Chondrocyte (in vitro differentiated cells): ENCODE measurements around the gene GPR63. TPM values are rescaled to one million over a fixed set of nuclear protein-coding genes. Genes with fewer than 3 reads are reported as not detected.

ENCODE experiments used
- DNase-seq: peaks from one replicate; pipeline ENCODE4 v3.0.0; 2021; ENCODE audit warnings: mixed read lengths, low spot score
- H3K27ac Mint-ChIP-seq: one replicate; pipeline ENCODE4 v1.8.0; 2021; ENCODE audit warnings: mild to moderate bottlenecking, moderate library complexity, mixed read lengths; ENCODE audit not compliant: unreplicated experiment
- H3K27me3 Mint-ChIP-seq: 2 replicates; pipeline ENCODE4 v1.8.0; 2021; ENCODE audit warnings: low read depth, mixed read lengths
- H3K36me3 Mint-ChIP-seq: 2 replicates; pipeline ENCODE4 v1.8.0; 2021; ENCODE audit warnings: low read depth, mixed read lengths
- H3K4me1 Mint-ChIP-seq: 2 replicates; pipeline ENCODE4 v1.8.0; 2021; ENCODE audit warnings: low read depth, mild to moderate bottlenecking, mixed read lengths
- H3K4me3 Mint-ChIP-seq: one replicate; pipeline ENCODE4 v1.8.0; 2021; ENCODE audit warnings: mild to moderate bottlenecking, moderate library complexity, mixed read lengths; ENCODE audit not compliant: unreplicated experiment
- H3K9me3 Mint-ChIP-seq: 2 replicates; pipeline ENCODE4 v1.8.0; 2021; ENCODE audit warnings: low read depth, mixed read lengths
- total RNA-seq: library from RNA; stranded (reverse); gene quantifications from 3 replicates; pipeline ENCODE4 v1.2.1, GENCODE V29; 2021
- TF ChIP-seq, protein P1 (sequence below): fragments of 200-600 bp; sonication (generic); IDR thresholded peaks from 2 replicates; pipeline ENCODE4 v1.5.0; 2021; ENCODE audit warnings: antibody characterized with exemption, mild to moderate bottlenecking, moderate library complexity

Gene GPR63
- total RNA-seq, 1 donor from 2014 or later: 1.1 TPM

DNA sequence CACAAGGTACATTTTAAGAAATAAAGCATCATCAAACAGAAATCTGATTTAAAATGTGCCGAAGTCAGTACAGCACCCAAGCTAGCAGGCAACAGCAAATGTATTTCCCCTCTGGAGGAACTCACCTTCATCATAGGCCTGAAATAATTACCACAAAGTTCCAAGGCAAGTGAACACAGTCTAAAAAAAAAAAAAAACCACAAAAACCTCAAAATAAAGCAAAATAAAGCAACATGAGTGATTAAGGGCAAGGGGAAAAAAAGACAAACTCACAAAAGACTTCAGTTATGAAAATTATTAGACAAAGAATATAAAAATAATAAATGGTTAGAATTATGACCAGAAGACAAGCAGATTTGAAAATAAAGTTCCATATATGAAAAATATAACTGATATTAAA is 10.4 kb downstream of the GPR63 start:
- no peak overlapping the region for H3K4me3 Mint-ChIP-seq

DNA sequence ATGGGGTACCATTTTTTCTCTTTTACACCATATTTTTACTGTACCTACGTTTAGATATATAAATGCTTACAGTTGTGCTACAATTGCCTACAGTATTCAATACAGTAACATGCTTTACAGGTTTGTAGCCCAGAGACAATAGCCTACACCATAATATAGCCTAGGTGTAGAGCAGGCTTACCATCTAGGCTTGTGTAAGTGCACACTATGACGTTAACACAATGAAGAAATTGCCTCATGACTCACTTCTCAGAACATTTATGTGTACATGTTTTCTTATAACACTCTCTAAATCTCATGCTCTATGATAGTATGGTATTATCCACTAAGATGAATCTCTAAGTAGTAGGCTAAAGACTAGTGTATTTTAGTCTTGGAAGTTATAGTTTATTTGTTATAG is 13.5 kb downstream of the GPR63 start:
- no peak overlapping the region for H3K27ac Mint-ChIP-seq
- peaks cover 2% of the 10 kb centered on the region for H3K27me3 Mint-ChIP-seq
- no peak overlapping the region for H3K4me3 Mint-ChIP-seq
- TF ChIP-seq, protein P1, sequence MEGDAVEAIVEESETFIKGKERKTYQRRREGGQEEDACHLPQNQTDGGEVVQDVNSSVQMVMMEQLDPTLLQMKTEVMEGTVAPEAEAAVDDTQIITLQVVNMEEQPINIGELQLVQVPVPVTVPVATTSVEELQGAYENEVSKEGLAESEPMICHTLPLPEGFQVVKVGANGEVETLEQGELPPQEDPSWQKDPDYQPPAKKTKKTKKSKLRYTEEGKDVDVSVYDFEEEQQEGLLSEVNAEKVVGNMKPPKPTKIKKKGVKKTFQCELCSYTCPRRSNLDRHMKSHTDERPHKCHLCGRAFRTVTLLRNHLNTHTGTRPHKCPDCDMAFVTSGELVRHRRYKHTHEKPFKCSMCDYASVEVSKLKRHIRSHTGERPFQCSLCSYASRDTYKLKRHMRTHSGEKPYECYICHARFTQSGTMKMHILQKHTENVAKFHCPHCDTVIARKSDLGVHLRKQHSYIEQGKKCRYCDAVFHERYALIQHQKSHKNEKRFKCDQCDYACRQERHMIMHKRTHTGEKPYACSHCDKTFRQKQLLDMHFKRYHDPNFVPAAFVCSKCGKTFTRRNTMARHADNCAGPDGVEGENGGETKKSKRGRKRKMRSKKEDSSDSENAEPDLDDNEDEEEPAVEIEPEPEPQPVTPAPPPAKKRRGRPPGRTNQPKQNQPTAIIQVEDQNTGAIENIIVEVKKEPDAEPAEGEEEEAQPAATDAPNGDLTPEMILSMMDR: no peak
- H3K4me1 Mint-ChIP-seq: no peaks in the 10 kb centered on the region
- DNase-seq: no peak
- H3K36me3 Mint-ChIP-seq: no peaks in the 10 kb centered on the region
- no peaks in the 10 kb centered on the region for H3K9me3 Mint-ChIP-seq

More for the DNA sequence above, 10.4 kb downstream of the GPR63 start:
- Mint-ChIP-seq H3K9me3 (no peaks in the 10 kb centered on the region), H3K4me1 (no peaks in the 10 kb centered on the region), H3K27ac (no peak overlapping the region), H3K27me3 (no peaks in the 10 kb centered on the region), H3K36me3 (peaks cover 3% of the 10 kb centered on the region)
- no peak for DNase-seq
- TF ChIP-seq, protein P1: no peak

DNA sequence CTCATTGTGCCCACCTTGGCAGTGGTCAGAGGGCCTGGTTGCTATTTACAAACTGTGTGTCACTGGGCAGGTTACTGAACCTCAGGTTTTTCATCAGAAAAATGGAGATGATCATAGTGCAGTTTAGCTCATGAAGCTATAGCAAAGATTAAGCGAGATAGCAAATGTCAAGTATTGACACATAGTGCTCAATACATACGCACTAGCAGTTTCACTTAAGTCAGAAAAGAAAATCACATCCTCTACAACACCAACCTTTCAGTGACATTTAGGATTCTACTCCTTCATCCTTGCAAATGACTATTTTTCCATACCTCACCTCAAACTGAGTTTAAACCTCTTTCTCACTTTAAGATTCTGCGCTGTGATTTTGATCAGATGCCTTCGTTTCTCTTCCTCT is 16.2 kb downstream of the GPR63 start:
- H3K27me3 Mint-ChIP-seq: peaks cover 2% of the 10 kb centered on the region
- no peak overlapping the region for H3K4me3 Mint-ChIP-seq
- TF ChIP-seq, protein P1: no peak
- no peaks in the 10 kb centered on the region for H3K36me3 Mint-ChIP-seq
- peaks cover 11% of the 10 kb centered on the region for H3K4me1 Mint-ChIP-seq
- H3K27ac Mint-ChIP-seq: no peak overlapping the region
- DNase-seq: no peak
- no peaks in the 10 kb centered on the region for H3K9me3 Mint-ChIP-seq

DNA sequence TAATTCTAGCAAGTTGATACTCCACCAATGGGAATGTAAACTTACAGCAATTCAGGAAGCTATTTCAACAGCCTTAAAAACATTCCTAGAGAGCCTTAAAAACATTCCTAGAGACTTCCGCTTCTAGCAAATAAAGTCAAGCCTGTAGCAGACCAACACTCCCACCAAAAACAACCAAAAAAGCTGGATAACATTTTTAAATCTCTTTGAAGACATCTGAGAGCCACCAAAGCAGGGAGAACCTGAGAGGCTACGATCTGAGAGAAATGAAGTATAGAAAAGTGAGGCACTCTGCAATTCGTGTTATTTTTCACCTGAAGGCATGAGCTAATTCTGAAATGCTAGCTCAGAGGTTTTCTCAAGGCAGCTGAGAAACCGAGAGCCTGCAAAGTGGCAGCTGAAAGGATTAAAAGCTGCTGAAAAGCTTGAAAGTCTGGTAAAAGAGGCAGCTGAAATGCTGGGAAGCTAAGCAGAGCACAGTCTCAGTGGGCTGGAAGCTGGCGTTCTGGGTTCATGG is 20.9 kb downstream of the GPR63 start:
- peaks cover 55% of the 10 kb centered on the region for H3K4me1 Mint-ChIP-seq
- TF ChIP-seq, protein P1: no peak
- no peaks in the 10 kb centered on the region for H3K27me3 Mint-ChIP-seq
- no peaks in the 10 kb centered on the region for H3K36me3 Mint-ChIP-seq
- no peaks in the 10 kb centered on the region for H3K9me3 Mint-ChIP-seq
- no peak for DNase-seq
- peak overlapping the region; percentile 63 for H3K4me3 Mint-ChIP-seq
- H3K27ac Mint-ChIP-seq: peak overlapping the region; percentile 82

DNA sequence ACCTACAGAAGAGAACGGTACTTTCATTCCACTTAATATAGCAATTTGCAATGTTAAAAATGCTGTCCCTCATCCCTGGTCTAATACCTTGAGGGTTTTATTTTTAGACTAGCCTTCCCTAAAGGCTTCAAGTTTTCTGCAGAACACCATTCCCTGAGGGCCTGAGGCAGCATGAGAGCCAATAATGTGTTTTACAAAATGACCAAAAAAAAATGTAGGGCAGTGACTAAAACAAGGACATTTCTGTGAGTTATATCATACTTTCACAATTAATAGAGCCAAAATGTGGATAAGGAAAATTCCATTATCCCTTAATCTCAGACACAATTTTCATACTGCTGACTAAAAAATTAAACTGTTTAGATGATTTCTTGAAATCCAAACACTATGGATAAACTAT is 22.7 kb downstream of the GPR63 start:
- TF ChIP-seq, protein P1: no peak
- H3K27ac Mint-ChIP-seq: peak overlapping the region; percentile 62
- no peak overlapping the region for H3K4me3 Mint-ChIP-seq
- H3K9me3 Mint-ChIP-seq: no peaks in the 10 kb centered on the region
- no peaks in the 10 kb centered on the region for H3K36me3 Mint-ChIP-seq
- no peaks in the 10 kb centered on the region for H3K27me3 Mint-ChIP-seq
- H3K4me1 Mint-ChIP-seq: peaks cover 62% of the 10 kb centered on the region
- no peak for DNase-seq
